CD14-positive monocyte (primary cell): Measurements from ENCODE around the gene TERB1. TPM values are rescaled to one million over a fixed set of nuclear protein-coding genes. Genes with fewer than 3 reads are reported as not detected.

Experiments
- DNase-seq, 3 donors: peaks; one replicate each; pipeline ENCODE4 v3.0.0-alpha.2; 2011 to 2022
- H2AFZ ChIP-seq: 2 replicates; pipeline ENCODE4 v1.6.0; 2012; ENCODE audit warnings: mild to moderate bottlenecking, low read depth, low read length, inconsistent platforms; ENCODE audit not compliant: insufficient read depth, poor library complexity, severe bottlenecking
- H3K27ac ChIP-seq, 2 donors: 1 replicate in 1 of 2; 2 replicates in 1 of 2; pipeline ENCODE4 v1.5.1; 2012 to 2013; ENCODE audit warnings: low read length in 2 of 2, control low read depth in 1 of 2, inconsistent platforms in 1 of 2, low read depth in 1 of 2, mild to moderate bottlenecking in 1 of 2
- H3K27me3 ChIP-seq, 2 donors: one replicate each; pipeline versions ENCODE4 v1.6.0 to v1.6.1; 2011 to 2013; ENCODE audit warnings: low read length in 2 of 2; ENCODE audit not compliant: control insufficient read depth in 2 of 2, insufficient read depth in 2 of 2
- H3K36me3 ChIP-seq, 2 donors: replicated peaks in 1 of 2; 1 replicate in 1 of 2; 2 replicates in 1 of 2; pipeline versions ENCODE4 v1.5.1 to v1.6.1; 2012 to 2013; ENCODE audit warnings: low read length in 2 of 2, control low read depth in 1 of 2, inconsistent platforms in 1 of 2, mild to moderate bottlenecking in 1 of 2; ENCODE audit not compliant: insufficient read depth in 2 of 2, control insufficient read depth in 1 of 2
- H3K4me1 ChIP-seq, 2 donors: 1 replicate in 1 of 2; 2 replicates in 1 of 2; pipeline versions ENCODE4 v1.5.1 to v1.6.1; 2012 to 2013; ENCODE audit warnings: low read length in 2 of 2, control low read depth in 1 of 2, inconsistent platforms in 1 of 2, mild to moderate bottlenecking in 1 of 2, moderate library complexity in 1 of 2; ENCODE audit not compliant: insufficient read depth in 2 of 2, control insufficient read depth in 1 of 2
- H3K4me2 ChIP-seq: replicated peaks from 2 replicates; pipeline ENCODE3; 2012; ENCODE audit warnings: low read length, moderate library complexity, mild to moderate bottlenecking; ENCODE audit not compliant: poor library complexity, severe bottlenecking; ENCODE audit errors: extremely low read depth
- H3K4me3 ChIP-seq, 3 experiments: fragments of 200-600 bp in 1 of 3; sonication (generic) in 1 of 3; replicated peaks in 1 of 3; 1 replicate in 2 of 3; 2 replicates in 1 of 3; pipeline ENCODE4 v1.5.1; 2011 to 2013; ENCODE audit warnings: low read length in 3 of 3, mild to moderate bottlenecking in 3 of 3, control low read depth in 2 of 3, low read depth in 2 of 3, inconsistent platforms in 1 of 3, moderate library complexity in 1 of 3
- H3K79me2 ChIP-seq: 2 replicates; pipeline ENCODE4 v1.6.0; 2012; ENCODE audit warnings: mild to moderate bottlenecking, control low read depth, inconsistent platforms, low read length, moderate library complexity; ENCODE audit not compliant: insufficient read depth
- H3K9ac ChIP-seq: 2 replicates; pipeline ENCODE4 v1.6.0; 2017; ENCODE audit warnings: low read length, mild to moderate bottlenecking; ENCODE audit not compliant: insufficient read depth, poor library complexity, severe bottlenecking
- H3K9me3 ChIP-seq, 2 donors: replicated peaks in 1 of 2; 1 replicate in 1 of 2; 2 replicates in 1 of 2; pipeline versions ENCODE4 v1.5.1 to v1.6.1; 2012 to 2013; ENCODE audit warnings: low read length in 2 of 2, control low read depth in 1 of 2; ENCODE audit not compliant: control insufficient read depth in 1 of 2, insufficient read depth in 1 of 2
- H4K20me1 ChIP-seq: 2 replicates; pipeline ENCODE4 v1.6.0; 2012; ENCODE audit warnings: mild to moderate bottlenecking, low read length, control low read depth, moderate library complexity; ENCODE audit not compliant: insufficient read depth
- H3K27ac Mint-ChIP-seq, 7 donors: one replicate each; pipeline ENCODE4 v1.8.0; 2020; ENCODE audit warnings: mild to moderate bottlenecking in 7 of 7, mixed read lengths in 7 of 7, moderate library complexity in 6 of 7, inconsistent platforms in 2 of 7
- H3K27me3 Mint-ChIP-seq, 3 donors: one replicate each; pipeline ENCODE4 v1.8.0; 2021 to 2022; ENCODE audit warnings: low read depth in 3 of 3, mild to moderate bottlenecking in 3 of 3, mixed read lengths in 3 of 3, moderate library complexity in 3 of 3, inconsistent platforms in 1 of 3
- H3K36me3 Mint-ChIP-seq, 2 donors: one replicate each; pipeline ENCODE4 v1.8.0; 2020; ENCODE audit warnings: mixed read lengths in 2 of 2, inconsistent platforms in 1 of 2, mild to moderate bottlenecking in 1 of 2
- H3K4me1 Mint-ChIP-seq: one replicate; pipeline ENCODE4 v1.8.0; 2020; ENCODE audit warnings: mild to moderate bottlenecking, mixed read lengths
- H3K4me3 Mint-ChIP-seq, 2 donors: one replicate each; pipeline ENCODE4 v1.8.0; 2020; ENCODE audit warnings: mild to moderate bottlenecking in 2 of 2, mixed read lengths in 2 of 2, moderate library complexity in 1 of 2
- H3K9me3 Mint-ChIP-seq, 7 donors: one replicate each; pipeline ENCODE4 v1.8.0; 2020 to 2022; ENCODE audit warnings: mixed read lengths in 7 of 7, mild to moderate bottlenecking in 6 of 7, moderate library complexity in 6 of 7, inconsistent platforms in 2 of 7
- CTCF ChIP-seq: fragments of 200-600 bp; IDR thresholded peaks from one replicate; pipeline ENCODE4 v1.8.0; 2022; ENCODE audit warnings: antibody characterized with exemption, mild to moderate bottlenecking
- WGBS: methylation state at CpG from one replicate; pipeline ENCODE4 v1.1.5; 2013; ENCODE audit warnings: missing lambda C conversion rate; ENCODE audit not compliant: insufficient coverage; 5-methylcytosine and 5-hydroxymethylcytosine counted together
- intact Hi-C, 2 donors: fragments of 100-400 bp; cut with micrococcal nuclease; formaldehyde crosslinking; loops; one replicate each; pipeline versions ENCODE4 v1.15.0 to v1.15.1; 2023
- polyA plus RNA-seq, 3 donors: library from polyadenylated mRNA; depleted of rRNA in 1 of 3; unstranded in 2 of 3; stranded (reverse) in 1 of 3; fragments of 300-500 nt in 2 of 3; fragments of >200 nt in 1 of 3; fragmentation: Illumina TruSeq in 2 of 3; gene quantifications; 1 replicate in 2 of 3; 2 replicates in 1 of 3; pipeline ENCODE4 v1.2.3, GENCODE V29; 2012 to 2021

The TERB1 gene
- polyA plus RNA-seq, 3 donors = not detected

GRCh38 chr16:66754819-66755218, 46.6 kb downstream of the TERB1 start:
- peaks cover 13 to 20% (median 13%) of the 10 kb centered on the region in 3 donors for H3K27me3 Mint-ChIP-seq
- H3K9me3 ChIP-seq = no peaks in the 10 kb centered on the region
- H3K9ac ChIP-seq = no peak overlapping the region
- peaks cover 13% of the 10 kb centered on the region for H4K20me1 ChIP-seq
- no peak overlapping the region for H3K27ac ChIP-seq
- peaks cover 16 to 17% of the 10 kb centered on the region in 2 donors for H3K4me1 ChIP-seq
- no CpG with 5 or more reads among the region's 3 CpGs for WGBS
- no peak overlapping the region for H2AFZ ChIP-seq
- peaks cover 0 to 6% (median 2%) of the 10 kb centered on the region in 7 donors for H3K9me3 Mint-ChIP-seq
- no peak overlapping the region for H3K4me3 Mint-ChIP-seq
- H3K27me3 ChIP-seq = peaks cover 10 to 22% of the 10 kb centered on the region in 2 donors
- no peak for DNase-seq
- H3K4me3 ChIP-seq = no peak overlapping the region
- no peak for TF ChIP-seq CTCF
- H3K4me2 ChIP-seq = no peak overlapping the region
- intact Hi-C loops = no loop called here
- H3K4me1 Mint-ChIP-seq = peaks cover 17% of the 10 kb centered on the region
- peaks cover 4 to 5% of the 10 kb centered on the region in 2 donors for H3K36me3 Mint-ChIP-seq
- peaks cover 16% of the 10 kb centered on the region for H3K79me2 ChIP-seq
- no peak overlapping the region for H3K27ac Mint-ChIP-seq
- no peaks in the 10 kb centered on the region for H3K36me3 ChIP-seq

DNA sequence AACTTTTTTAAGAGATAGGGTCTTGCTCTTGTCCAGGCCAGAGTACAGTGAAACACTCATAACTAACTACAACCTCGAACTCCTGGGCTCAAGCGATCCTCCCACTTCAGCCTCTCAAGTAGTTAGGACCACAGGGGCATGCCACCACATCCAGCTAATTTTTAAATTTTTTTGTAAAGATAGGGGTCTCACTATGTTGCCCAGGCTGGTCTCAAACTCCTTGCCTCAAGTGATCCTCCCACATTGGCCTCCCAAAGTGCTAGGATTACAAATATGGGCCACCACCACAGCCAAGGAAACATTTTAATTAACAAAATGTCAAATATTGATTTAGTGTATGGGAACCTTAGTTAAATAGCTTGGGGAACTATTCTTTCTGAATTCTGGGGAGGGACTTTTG, 47.2 kb downstream of the TERB1 start:
- H3K9me3 ChIP-seq = no peaks in the 10 kb centered on the region
- Mint-ChIP-seq H3K4me1 (peaks cover 23% of the 10 kb centered on the region), H3K4me3 (peak overlapping the region in 1 of 2 donors; percentile 48), H3K36me3 (peaks cover 9 to 10% of the 10 kb centered on the region in 2 donors), H3K9me3 (peaks cover 0 to 6% (median 2%) of the 10 kb centered on the region in 7 donors), H3K27me3 (peaks cover 13 to 20% (median 13%) of the 10 kb centered on the region in 3 donors), H3K27ac (no peak overlapping the region)
- peaks cover 10 to 22% of the 10 kb centered on the region in 2 donors for H3K27me3 ChIP-seq
- H4K20me1 ChIP-seq = peaks cover 19% of the 10 kb centered on the region
- no peak overlapping the region for H3K4me3 ChIP-seq
- peaks cover 22% of the 10 kb centered on the region for H3K79me2 ChIP-seq
- DNase-seq = no peak
- intact Hi-C loops = no loop called here
- H2AFZ ChIP-seq = no peak overlapping the region
- peaks cover 21 to 23% of the 10 kb centered on the region in 2 donors for H3K4me1 ChIP-seq
- no CpG with 5 or more reads among the region's 2 CpGs for WGBS
- no peak overlapping the region for H3K27ac ChIP-seq
- no peak for TF ChIP-seq CTCF
- no peak overlapping the region for H3K4me2 ChIP-seq
- H3K36me3 ChIP-seq = peaks cover 1 to 5% of the 10 kb centered on the region in 2 donors
- no peak overlapping the region for H3K9ac ChIP-seq
